ENCODE measurements around the gene HSPA4. TPM values are rescaled to one million over a fixed set of nuclear protein-coding genes. Genes with fewer than 3 reads are reported as not detected.

HSPA4 gene
- total and polyA plus RNA-seq, 2 of the 13 experiments (the other 11 are each of a cell fraction or from before 2014, with no cell fraction given) = 36.6 to 231 TPM

DNA sequence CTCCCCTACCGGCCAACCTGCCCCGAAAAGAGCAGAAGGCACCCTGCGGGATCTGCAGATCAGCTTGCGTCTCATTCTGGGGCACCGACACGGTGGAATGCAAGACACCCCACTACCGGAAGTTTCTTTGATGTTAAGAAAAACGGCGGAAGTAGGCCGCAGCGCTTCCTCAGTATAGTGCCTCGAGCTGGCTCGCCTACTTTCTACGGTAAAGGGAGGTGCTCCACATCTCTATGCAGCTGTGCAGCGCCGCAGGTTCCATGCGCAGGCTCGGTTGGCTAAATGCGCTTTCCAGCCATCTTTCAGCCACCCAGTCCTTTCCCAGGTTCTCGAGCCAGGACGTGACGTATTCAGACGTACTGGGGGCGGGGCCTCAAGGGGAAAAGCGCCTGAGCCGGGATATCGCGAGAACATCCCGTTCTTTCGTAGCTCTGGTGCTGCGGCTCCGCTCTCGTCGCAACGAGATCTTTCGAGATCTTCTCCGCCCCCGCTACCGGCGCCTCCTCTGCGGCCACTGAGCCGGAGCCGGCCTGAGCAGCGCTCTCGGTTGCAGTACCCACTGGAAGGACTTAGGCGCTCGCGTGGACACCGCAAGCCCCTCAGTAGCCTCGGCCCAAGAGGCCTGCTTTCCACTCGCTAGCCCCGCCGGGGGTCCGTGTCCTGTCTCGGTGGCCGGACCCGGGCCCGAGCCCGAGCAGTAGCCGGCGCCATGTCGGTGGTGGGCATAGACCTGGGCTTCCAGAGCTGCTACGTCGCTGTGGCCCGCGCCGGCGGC lies at the start of gene HSPA4 (continued):
- TF ChIP-seq ZFP41 (CRISPR knock-in tag; IDR thresholded peaks at IDR 0.05; ENCODE audit: borderline replicate concordance) (no peak), SMARCC2 (IDR thresholded peaks at IDR 0.05) (no peak), EED (CRISPR knock-in tag; IDR thresholded peaks at IDR 0.05) (no peak), CEBPG (CRISPR knock-in tag; IDR thresholded peaks at IDR 0.05) (peak; percentile 13; the same call in 1 of the 2 replicates), SP4 (CRISPR knock-in tag; IDR thresholded peaks at IDR 0.05) (peak; percentile 26; the same call in 1 of the 2 replicates), HOXA7 (CRISPR knock-in tag; IDR thresholded peaks at IDR 0.05) (no peak), ZBTB1 (CRISPR knock-in tag; IDR thresholded peaks at IDR 0.05; ENCODE audit: borderline replicate concordance) (no peak), ZNF354B (CRISPR knock-in tag; IDR thresholded peaks at IDR 0.05) (no peak), MTA3 (CRISPR knock-in tag; IDR thresholded peaks at IDR 0.05) (no peak), ZNF24 (IDR thresholded peaks at IDR 0.05) (no peak), FOXK1 (CRISPR knock-in tag; IDR thresholded peaks at IDR 0.05; ENCODE audit: borderline replicate concordance, low read depth) (0 out of 2 replicates have a peak, but pooled peaks have one; percentile 52), PCBP1 (IDR thresholded peaks at IDR 0.05; ENCODE audit: borderline replicate concordance, low read depth, low read length) (no peak), ZNF180 (CRISPR knock-in tag; IDR thresholded peaks at IDR 0.05; ENCODE audit: borderline replicate concordance, low read depth) (peak; percentile 67; the same call in 1 of the 2 replicates), ZNF709 (CRISPR knock-in tag; IDR thresholded peaks at IDR 0.05) (peak; percentile 43; the same call in 1 of the 2 replicates), IRX3 (CRISPR knock-in tag; IDR thresholded peaks at IDR 0.05; ENCODE audit: borderline replicate concordance, low read depth) (peak; percentile 58; the same call in 1 of the 2 replicates), BRCA1 (CRISPR knock-in tag; IDR thresholded peaks at IDR 0.05) (no peak), NR1H2 (CRISPR knock-in tag; IDR thresholded peaks at IDR 0.05; ENCODE audit: borderline replicate concordance, low read depth) (no peak), ZNF441 (CRISPR knock-in tag; IDR thresholded peaks at IDR 0.05; ENCODE audit: borderline replicate concordance) (peak; percentile 73; the same call in 1 of the 2 replicates), NCOA1 (CRISPR knock-in tag; IDR thresholded peaks at IDR 0.05) (peak; percentile 89), GATAD1 (CRISPR knock-in tag; IDR thresholded peaks at IDR 0.05) (peak; percentile 84), PRMT3 (CRISPR knock-in tag; IDR thresholded peaks at IDR 0.05; ENCODE audit: borderline replicate concordance, low read depth) (0 out of 2 replicates have a peak, but pooled peaks have one; percentile 61), SP1 (IDR thresholded peaks at IDR 0.05) (peak; percentile 87; the same call in 1 of the 2 replicates), SP1 (CRISPR knock-in tag; IDR thresholded peaks at IDR 0.05) (peak; percentile 58), ZSCAN31 (CRISPR knock-in tag; IDR thresholded peaks at IDR 0.05; ENCODE audit: low read depth) (no peak; the same call in none of the 2 replicates), FOXO1 (CRISPR knock-in tag; IDR thresholded peaks at IDR 0.05) (peak; percentile 55; the same call in 1 of the 2 replicates), CAMTA2 (CRISPR knock-in tag; IDR thresholded peaks at IDR 0.05; ENCODE audit: borderline replicate concordance) (peak; percentile 69; the same call in 1 of the 2 replicates)
- TF ChIP-seq, protein P1, sequence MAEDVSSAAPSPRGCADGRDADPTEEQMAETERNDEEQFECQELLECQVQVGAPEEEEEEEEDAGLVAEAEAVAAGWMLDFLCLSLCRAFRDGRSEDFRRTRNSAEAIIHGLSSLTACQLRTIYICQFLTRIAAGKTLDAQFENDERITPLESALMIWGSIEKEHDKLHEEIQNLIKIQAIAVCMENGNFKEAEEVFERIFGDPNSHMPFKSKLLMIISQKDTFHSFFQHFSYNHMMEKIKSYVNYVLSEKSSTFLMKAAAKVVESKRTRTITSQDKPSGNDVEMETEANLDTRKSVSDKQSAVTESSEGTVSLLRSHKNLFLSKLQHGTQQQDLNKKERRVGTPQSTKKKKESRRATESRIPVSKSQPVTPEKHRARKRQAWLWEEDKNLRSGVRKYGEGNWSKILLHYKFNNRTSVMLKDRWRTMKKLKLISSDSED (CRISPR knock-in tag; IDR thresholded peaks at IDR 0.05) = no peak
- TF ChIP-seq, protein P2, sequence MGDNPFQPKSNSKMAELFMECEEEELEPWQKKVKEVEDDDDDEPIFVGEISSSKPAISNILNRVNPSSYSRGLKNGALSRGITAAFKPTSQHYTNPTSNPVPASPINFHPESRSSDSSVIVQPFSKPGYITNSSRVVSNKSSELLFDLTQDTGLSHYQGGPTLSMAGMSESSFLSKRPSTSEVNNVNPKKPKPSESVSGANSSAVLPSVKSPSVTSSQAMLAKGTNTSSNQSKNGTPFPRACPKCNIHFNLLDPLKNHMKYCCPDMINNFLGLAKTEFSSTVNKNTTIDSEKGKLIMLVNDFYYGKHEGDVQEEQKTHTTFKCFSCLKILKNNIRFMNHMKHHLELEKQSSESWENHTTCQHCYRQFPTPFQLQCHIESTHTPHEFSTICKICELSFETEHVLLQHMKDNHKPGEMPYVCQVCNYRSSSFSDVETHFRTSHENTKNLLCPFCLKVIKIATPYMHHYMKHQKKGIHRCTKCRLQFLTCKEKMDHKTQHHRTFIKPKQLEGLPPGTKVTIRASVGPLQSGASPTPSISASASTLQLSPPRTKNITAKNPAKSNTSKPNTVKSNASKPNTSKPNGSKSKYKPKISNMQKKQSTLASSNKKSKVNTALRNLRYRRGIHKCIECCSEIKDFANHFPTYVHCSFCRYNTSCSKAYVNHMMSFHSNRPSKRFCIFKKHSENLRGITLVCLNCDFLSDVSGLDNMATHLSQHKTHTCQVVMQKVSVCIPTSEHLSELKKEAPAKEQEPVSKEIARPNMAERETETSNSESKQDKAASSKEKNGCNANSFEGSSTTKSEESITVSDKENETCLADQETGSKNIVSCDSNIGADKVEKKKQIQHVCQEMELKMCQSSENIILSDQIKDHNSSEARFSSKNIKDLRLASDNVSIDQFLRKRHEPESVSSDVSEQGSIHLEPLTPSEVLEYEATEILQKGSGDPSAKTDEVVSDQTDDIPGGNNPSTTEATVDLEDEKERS (CRISPR knock-in tag; IDR thresholded peaks at IDR 0.05) = peak; percentile 85
